GM18870 (cell line): ENCODE results near the gene SLC52A1.

Source experiments
- ATAC-seq: cut with Tn5 transposase; IDR thresholded peaks from one replicate; pipeline ENCODE4 v1.9.1; 2021; ENCODE audit warnings: moderate library complexity; ENCODE audit not compliant: unreplicated experiment

Gene SLC52A1

GRCh38 chr17:4994081-4994595 lies 41.1 kb downstream of the SLC52A1 start:
- ATAC-seq: no peak

DNA sequence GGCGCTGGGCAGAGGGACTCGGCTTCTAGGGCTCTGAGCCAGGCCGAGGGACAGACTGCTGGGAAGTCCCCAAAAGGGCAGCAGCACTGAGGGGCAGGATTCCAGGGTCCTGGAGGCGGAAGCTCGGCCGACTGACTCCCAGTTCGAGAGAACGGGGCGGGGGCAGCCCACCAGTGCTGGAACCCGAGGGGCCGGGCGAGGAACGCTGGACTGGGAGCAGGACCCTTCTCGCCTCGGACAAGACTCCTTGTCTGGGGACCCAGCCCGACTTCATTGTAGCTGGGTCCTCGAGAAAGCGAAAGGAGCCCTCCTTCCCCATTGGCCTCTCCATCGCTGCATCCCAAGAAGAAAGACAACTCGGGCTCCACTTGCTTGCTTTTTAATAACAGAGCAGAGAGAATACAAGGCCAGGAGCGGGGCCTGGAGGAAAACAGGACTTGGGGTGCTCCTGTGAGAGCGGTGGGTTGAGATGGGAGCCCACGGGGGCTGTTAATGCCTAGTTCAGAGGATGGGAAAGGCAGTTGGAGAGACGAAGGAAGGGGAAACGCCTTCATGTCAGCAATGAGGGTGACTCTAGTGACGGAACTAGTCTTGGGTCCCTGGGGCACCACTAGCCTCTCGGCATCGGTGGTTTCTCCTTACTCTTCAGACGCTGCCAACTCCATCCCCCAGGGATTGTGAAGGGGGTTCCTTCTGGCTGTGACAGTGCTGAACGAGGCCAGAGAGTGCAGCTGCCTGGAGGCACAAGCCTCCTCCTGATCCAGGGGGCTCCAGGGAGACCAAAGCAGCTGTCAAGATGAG lies 47.3 kb downstream of the SLC52A1 start:
- ATAC-seq: no peak

- no peak for ATAC-seq
Measured at GRCh38 chr17:4986951-4987766, 48.1 kb downstream of the SLC52A1 start, which contains the start of gene CAMTA2. TSS of gene CAMTA2 (minus strand) at chr17:4987675. CDS start at chr17:4986222, 1,453 bp downstream.

- ATAC-seq: no peak
Measured at GRCh38 chr17:4986403-4986802, 48.8 kb downstream of the SLC52A1 start.
